HEK293T (cell line): ENCODE data around the gene TSPAN14.

Experiments
- ARNT ChIP-seq: fragments of 450-650 bp; IDR thresholded peaks from 2 replicates; pipeline ENCODE4 v1.6.1; 2017; ENCODE audit warnings: mild to moderate bottlenecking
- BHLHE40 ChIP-seq: fragments of 450-650 bp; IDR thresholded peaks from 2 replicates; pipeline ENCODE4 v1.6.1; 2016; ENCODE audit warnings: mild to moderate bottlenecking, moderate library complexity, borderline replicate concordance
- CTBP1 ChIP-seq: fragments of 450-650 bp; IDR thresholded peaks from 2 replicates; pipeline ENCODE4 v1.6.1; 2016; ENCODE audit warnings: borderline replicate concordance
- FOXA1 ChIP-seq: fragments of 450-650 bp; IDR thresholded peaks from 2 replicates; pipeline ENCODE4 v1.6.1; 2016; ENCODE audit warnings: mild to moderate bottlenecking
- HDGF ChIP-seq: fragments of 450-650 bp; IDR thresholded peaks from 2 replicates; pipeline ENCODE4 v1.6.1; 2017; ENCODE audit warnings: antibody characterized with exemption, borderline replicate concordance
- L3MBTL2 ChIP-seq: fragments of 450-650 bp; conservative IDR thresholded peaks from 2 replicates; pipeline ENCODE4 v1.6.1; 2016; ENCODE audit warnings: mild to moderate bottlenecking
- SP1 ChIP-seq: fragments of 450-650 bp; IDR thresholded peaks from 2 replicates; pipeline ENCODE4 v1.6.1; 2017
- TARDBP ChIP-seq: fragments of 450-650 bp; IDR thresholded peaks from 2 replicates; pipeline ENCODE4 v1.6.1; 2016
- ZNF384 ChIP-seq: fragments of 450-650 bp; IDR thresholded peaks from 2 replicates; pipeline ENCODE4 v1.6.1; 2016

- TF ChIP-seq FOXA1, result no peak
- TF ChIP-seq TARDBP, result no peak
- no peak for TF ChIP-seq ARNT
- TF ChIP-seq SP1, result no peak
- no peak for TF ChIP-seq BHLHE40
- no peak for TF ChIP-seq HDGF
- no peak for TF ChIP-seq ZNF384
- no peak for TF ChIP-seq CTBP1
- TF ChIP-seq L3MBTL2, result no peak
Observed at GRCh38 chr10:80528901-80529300, 74.8 kb downstream of the TSPAN14 start.
